ENCODE results near the gene PDE5A. TPM values are rescaled to one million over a fixed set of nuclear protein-coding genes. Genes with fewer than 3 reads are reported as not detected.

Gene PDE5A
- total RNA-seq, 1 experiment from 2014 or later, result 0.89 TPM

DNA sequence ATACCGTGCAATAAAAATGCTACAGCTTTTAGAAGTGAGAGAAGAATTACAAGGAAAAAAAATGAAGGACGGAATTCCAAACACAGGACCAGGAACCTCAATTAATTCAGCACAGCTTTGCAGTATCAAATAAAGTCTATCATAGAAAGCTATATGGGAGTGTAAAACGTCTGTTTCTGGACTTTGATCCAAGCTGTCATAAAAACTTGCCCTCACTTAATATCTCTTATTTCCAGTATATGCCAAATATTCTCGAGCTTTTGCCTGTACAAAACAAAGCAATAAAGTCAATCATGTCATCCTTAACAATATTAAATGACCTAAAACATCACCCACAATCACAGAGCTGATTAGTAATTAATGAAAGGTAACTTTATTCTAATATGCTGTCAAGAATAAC is 4.2 kb downstream of the PDE5A start:
- BruUV-seq (replicated peaks), result no TSS peak
- no peak overlapping the region for H3K4me3 Mint-ChIP-seq (ENCODE audit: unreplicated experiment)
- no peak for DNase-seq (ENCODE audit: unreplicated experiment)
- no peaks in the 10 kb centered on the region for H3K36me3 Mint-ChIP-seq (ENCODE audit: insufficient read depth, unreplicated experiment)
- CTCF ChIA-PET, result interaction anchor here (0.6 to 1.4 kb wide), 8 partner anchors 24 to 725 kb away, joined by 3 to 5 read pairs (median 3); no protein-coding TSS in a partner anchor
- no peak overlapping the region for H3K27ac Mint-ChIP-seq (ENCODE audit: low read depth, unreplicated experiment)
- TF ChIP-seq, protein P1, sequence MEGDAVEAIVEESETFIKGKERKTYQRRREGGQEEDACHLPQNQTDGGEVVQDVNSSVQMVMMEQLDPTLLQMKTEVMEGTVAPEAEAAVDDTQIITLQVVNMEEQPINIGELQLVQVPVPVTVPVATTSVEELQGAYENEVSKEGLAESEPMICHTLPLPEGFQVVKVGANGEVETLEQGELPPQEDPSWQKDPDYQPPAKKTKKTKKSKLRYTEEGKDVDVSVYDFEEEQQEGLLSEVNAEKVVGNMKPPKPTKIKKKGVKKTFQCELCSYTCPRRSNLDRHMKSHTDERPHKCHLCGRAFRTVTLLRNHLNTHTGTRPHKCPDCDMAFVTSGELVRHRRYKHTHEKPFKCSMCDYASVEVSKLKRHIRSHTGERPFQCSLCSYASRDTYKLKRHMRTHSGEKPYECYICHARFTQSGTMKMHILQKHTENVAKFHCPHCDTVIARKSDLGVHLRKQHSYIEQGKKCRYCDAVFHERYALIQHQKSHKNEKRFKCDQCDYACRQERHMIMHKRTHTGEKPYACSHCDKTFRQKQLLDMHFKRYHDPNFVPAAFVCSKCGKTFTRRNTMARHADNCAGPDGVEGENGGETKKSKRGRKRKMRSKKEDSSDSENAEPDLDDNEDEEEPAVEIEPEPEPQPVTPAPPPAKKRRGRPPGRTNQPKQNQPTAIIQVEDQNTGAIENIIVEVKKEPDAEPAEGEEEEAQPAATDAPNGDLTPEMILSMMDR (IDR thresholded peaks at IDR 0.05; ENCODE audit: unreplicated experiment), result no peak
- intact Hi-C loops (cut with micrococcal nuclease), result no loop called here
- H3K27me3 Mint-ChIP-seq (ENCODE audit: insufficient read depth, unreplicated experiment), result no peaks in the 10 kb centered on the region
- POLR2A ChIA-PET, result interaction anchor here (1.3 kb wide), 1 partner anchor 10 kb away, joined by 4 read pairs; no protein-coding TSS in a partner anchor
- H3K9me3 Mint-ChIP-seq (ENCODE audit: unreplicated experiment), result no peaks in the 10 kb centered on the region
- peaks cover 15% of the 10 kb centered on the region for H3K4me1 Mint-ChIP-seq (ENCODE audit: insufficient read depth, unreplicated experiment)

DNA sequence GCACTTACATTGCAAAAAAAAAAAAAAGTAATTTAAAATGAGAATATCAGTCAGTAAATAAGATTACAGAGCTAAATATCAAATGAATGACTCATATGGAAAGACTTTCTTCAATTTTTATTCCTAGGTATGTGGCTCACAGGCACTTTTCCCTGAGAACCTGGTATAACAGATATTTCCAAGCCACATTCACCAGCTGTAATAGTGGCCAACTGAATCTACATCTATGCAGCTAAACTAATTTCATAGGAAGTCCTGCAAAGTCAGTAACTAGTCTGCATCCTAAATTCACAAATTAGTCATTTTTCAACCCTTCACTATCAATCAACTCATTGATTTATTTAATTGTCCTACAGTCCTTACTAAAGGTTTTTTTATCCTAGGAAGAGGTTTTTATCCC is 5.6 kb downstream of the PDE5A start:
- POLR2A ChIA-PET, result interaction anchor here (0.5 to 0.7 kb wide), 3 partner anchors 46 to 417 kb away, joined by 3 to 4 read pairs (median 4); no protein-coding TSS in a partner anchor
- DNase-seq (ENCODE audit: unreplicated experiment), result no peak
- Mint-ChIP-seq H3K27ac (ENCODE audit: low read depth, unreplicated experiment) (no peak overlapping the region), H3K4me3 (ENCODE audit: unreplicated experiment) (no peak overlapping the region), H3K27me3 (ENCODE audit: insufficient read depth, unreplicated experiment) (no peaks in the 10 kb centered on the region), H3K9me3 (ENCODE audit: unreplicated experiment) (no peaks in the 10 kb centered on the region), H3K4me1 (ENCODE audit: insufficient read depth, unreplicated experiment) (peaks cover 7% of the 10 kb centered on the region), H3K36me3 (ENCODE audit: insufficient read depth, unreplicated experiment) (no peaks in the 10 kb centered on the region)
- intact Hi-C loops (cut with micrococcal nuclease), result no loop called here
- CTCF ChIA-PET, result interaction anchor here (0.6 to 1.6 kb wide), 5 partner anchors 24 to 474 kb away, joined by 3 to 7 read pairs (median 3); no protein-coding TSS in a partner anchor
- no TSS peak for BruUV-seq (replicated peaks)
- TF ChIP-seq, protein P1 (IDR thresholded peaks at IDR 0.05; ENCODE audit: unreplicated experiment), result no peak

DNA sequence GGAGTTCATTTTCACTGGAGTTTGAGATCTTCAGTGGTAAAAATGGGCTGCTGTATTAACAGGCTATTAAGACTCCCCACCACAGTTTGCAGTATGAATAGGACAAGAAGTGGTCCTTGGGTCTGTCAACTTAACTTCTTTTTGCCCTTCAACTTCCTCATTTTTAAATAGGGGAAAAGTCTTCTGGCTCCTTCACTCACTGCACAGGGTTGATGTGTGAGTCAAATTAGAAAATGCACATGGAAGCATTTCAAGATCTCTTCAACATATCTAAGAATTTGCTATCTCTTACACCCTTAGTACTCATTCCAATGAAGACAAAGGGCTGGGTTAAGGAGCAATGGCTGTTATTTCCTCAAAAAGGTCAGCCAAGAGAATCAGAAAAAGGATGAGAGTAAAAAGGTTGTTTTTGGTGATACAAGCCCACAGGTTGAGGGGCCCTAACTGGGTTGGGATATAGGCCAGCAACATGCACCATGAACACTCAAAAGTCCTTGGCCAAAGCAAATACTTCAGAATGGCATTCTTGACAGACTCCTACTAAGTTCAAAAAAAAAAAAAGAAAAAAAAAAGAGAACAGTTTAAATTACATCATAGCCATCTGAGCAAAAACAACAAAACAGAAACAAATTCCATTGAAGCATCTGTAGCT is 13.4 kb downstream of the PDE5A start:
- BruUV-seq (replicated peaks), result no TSS peak
- H3K27me3 Mint-ChIP-seq (ENCODE audit: insufficient read depth, unreplicated experiment), result no peaks in the 10 kb centered on the region
- TF ChIP-seq, protein P1 (IDR thresholded peaks at IDR 0.05; ENCODE audit: unreplicated experiment), result no peak
- intact Hi-C loops (cut with micrococcal nuclease), result no loop called here
- DNase-seq (ENCODE audit: unreplicated experiment), result no peak
- H3K9me3 Mint-ChIP-seq (ENCODE audit: unreplicated experiment), result no peaks in the 10 kb centered on the region
- ChIA-PET CTCF (interaction anchor here (0.6 to 1.8 kb wide), 5 partner anchors 12 to 633 kb away, joined by 3 to 6 read pairs (median 3); no protein-coding TSS in a partner anchor), POLR2A (no interaction called here)
- no peaks in the 10 kb centered on the region for H3K36me3 Mint-ChIP-seq (ENCODE audit: insufficient read depth, unreplicated experiment)
- H3K27ac Mint-ChIP-seq (ENCODE audit: low read depth, unreplicated experiment), result no peak overlapping the region
- no peak overlapping the region for H3K4me3 Mint-ChIP-seq (ENCODE audit: unreplicated experiment)
- H3K4me1 Mint-ChIP-seq (ENCODE audit: insufficient read depth, unreplicated experiment), result no peaks in the 10 kb centered on the region

DNA sequence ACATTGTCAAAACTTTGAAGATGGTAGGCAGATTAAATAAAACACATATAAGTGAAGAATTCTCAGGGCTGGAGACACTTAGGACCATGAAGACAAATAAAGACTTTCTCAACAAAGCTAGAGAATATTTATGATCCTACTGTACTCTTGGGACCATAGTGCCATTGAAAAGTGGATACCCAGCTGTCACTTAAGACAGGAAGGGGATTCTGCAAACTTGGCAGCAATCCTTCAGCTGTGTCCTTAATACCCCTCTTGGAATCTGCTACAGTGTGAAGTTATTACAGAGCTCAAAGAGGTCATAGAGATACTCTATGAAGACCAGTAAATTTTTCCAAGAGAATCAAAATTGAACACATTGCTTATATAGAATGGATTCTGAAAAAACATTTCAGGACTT is 24.3 kb downstream of the PDE5A start:
- H3K27ac Mint-ChIP-seq (ENCODE audit: low read depth, unreplicated experiment), result no peak overlapping the region
- H3K4me3 Mint-ChIP-seq (ENCODE audit: unreplicated experiment), result no peak overlapping the region
- H3K4me1 Mint-ChIP-seq (ENCODE audit: insufficient read depth, unreplicated experiment), result no peaks in the 10 kb centered on the region
- POLR2A ChIA-PET, result interaction anchor here (0.8 kb wide), 1 partner anchor 23 kb away, joined by 3 read pairs; no protein-coding TSS in a partner anchor
- TF ChIP-seq, protein P1 (IDR thresholded peaks at IDR 0.05; ENCODE audit: unreplicated experiment), result no peak
- no peak for DNase-seq (ENCODE audit: unreplicated experiment)
- peaks cover 2% of the 10 kb centered on the region for H3K9me3 Mint-ChIP-seq (ENCODE audit: unreplicated experiment)
- intact Hi-C loops (cut with micrococcal nuclease), result no loop called here
- CTCF ChIA-PET, result interaction anchor here (0.7 kb wide), 1 partner anchor 24 kb away, joined by 3 read pairs; the partner anchor contains the start of gene PDE5A
- BruUV-seq (replicated peaks), result no TSS peak
- H3K36me3 Mint-ChIP-seq (ENCODE audit: insufficient read depth, unreplicated experiment), result no peaks in the 10 kb centered on the region
- H3K27me3 Mint-ChIP-seq (ENCODE audit: insufficient read depth, unreplicated experiment), result no peaks in the 10 kb centered on the region
